Measurements from ENCODE around the gene TGFB1I1. TPM values are rescaled to one million over a fixed set of nuclear protein-coding genes. Genes with fewer than 3 reads are reported as not detected.

The TGFB1I1 gene
- total and polyA plus RNA-seq, 2 of the 4 experiments (the other 2 are of a cell fraction): 24.9 to 128 TPM

DNA sequence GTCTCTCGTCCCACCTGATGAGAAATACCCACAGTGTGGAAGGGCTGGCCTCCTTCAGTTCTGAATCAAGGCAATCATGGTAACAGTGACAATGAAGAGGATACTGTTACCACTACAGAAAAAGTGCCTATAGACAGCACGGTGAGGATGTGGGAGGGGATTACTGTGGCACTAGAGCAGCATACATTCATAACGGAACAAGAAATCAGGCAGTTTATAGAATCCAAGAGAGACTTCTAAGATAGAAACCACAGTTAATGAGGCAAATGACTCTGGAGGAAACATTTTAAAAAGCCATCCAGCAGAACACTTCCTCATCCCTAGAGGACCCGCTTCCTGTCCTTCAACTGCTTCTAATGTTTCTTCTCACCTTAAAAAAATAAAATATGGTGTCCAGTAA lies 33.5 kb downstream of the TGFB1I1 start:
- peaks cover 9% of the 10 kb centered on the region for H3K4me1 ChIP-seq (ENCODE audit: control insufficient read depth, insufficient read depth, low read length)

More for the DNA sequence above, 33.5 kb downstream of the TGFB1I1 start:
- ATAC-seq (ENCODE audit: low read depth) (no peak), DNase-seq (no peak)
- Histone ChIP-seq H3K23ac (ENCODE audit: low read depth, low read length) (no peak overlapping the region), H3K9me3 (ENCODE audit: control insufficient read depth, insufficient read depth, low read length) (no peaks in the 10 kb centered on the region), H3K9ac (ENCODE audit: low read depth, low read length) (no peak overlapping the region), H3K27me3 (ENCODE audit: control insufficient read depth, insufficient read depth, low read length) (no peaks in the 10 kb centered on the region), H3K18ac (ENCODE audit: low read depth, low read length) (no peak overlapping the region), H3K27ac (ENCODE audit: insufficient read depth, low read length) (no peak overlapping the region), H2AK9ac (replicated peaks; ENCODE audit: low read depth, low read length, poor library complexity) (no peak overlapping the region), H3K79me1 (ENCODE audit: low read depth in 1 of 2, low read length in 2 of 2) (peaks cover 22 to 77% of the 10 kb centered on the region in 2 experiments), H4K5ac (ENCODE audit: low read depth, low read length) (no peak overlapping the region), H3K56ac (ENCODE audit: extremely low read depth, insufficient read depth, low read length) (no peak overlapping the region), H2BK120ac (ENCODE audit: low read depth, low read length) (no peak overlapping the region), H3K4me3 (ENCODE audit: insufficient read depth, low read depth, low read length) (no peak overlapping the region), H2BK20ac (ENCODE audit: low read depth, low read length) (no peak overlapping the region), H3K14ac (replicated peaks; ENCODE audit: low read depth, low read length) (no peak overlapping the region), H3K4me2 (ENCODE audit: low read depth, low read length) (no peak overlapping the region), H3K9me1 (ENCODE audit: insufficient read depth, low read length) (peaks cover 18% of the 10 kb centered on the region), H4K20me1 (ENCODE audit: insufficient read depth, low read length) (peaks cover 7% of the 10 kb centered on the region; the same call in 1 of the 2 replicates), H3K36me3 (ENCODE audit: control insufficient read depth, insufficient read depth, low read length) (peaks cover 16% of the 10 kb centered on the region), H4K8ac (ENCODE audit: low read depth in 2 of 2, low read length in 2 of 2) (no peak overlapping the region), H3K4ac (ENCODE audit: low read depth, low read length) (no peak overlapping the region), H2BK15ac (ENCODE audit: low read depth, low read length) (no peak overlapping the region), H2BK5ac (ENCODE audit: low read depth, low read length, poor library complexity, severe bottlenecking) (no peak overlapping the region), H4K91ac (ENCODE audit: insufficient read depth, low read depth, low read length) (no peak overlapping the region), H2AFZ (replicated peaks; ENCODE audit: low read length, poor library complexity) (no peak overlapping the region), H2AK5ac (ENCODE audit: low read depth, low read length) (no peak overlapping the region)
- no TSS peak for BruUV-seq (replicated peaks)
- intact Hi-C loops (cut with micrococcal nuclease): loop anchor here (10.0 kb wide), 1 partner anchor 61 kb away; the partner anchor contains the start of gene ZNF843
- POLR2A ChIA-PET (ENCODE audit: unreplicated experiment): interaction anchor here (0.6 kb wide), 1 partner anchor 354 kb away, joined by 4 read pairs; no protein-coding TSS in a partner anchor
- no peak for TF ChIP-seq MAFK (IDR thresholded peaks at IDR 0.05; ENCODE audit: low read depth, low read length)
- TF ChIP-seq POLR2A (IDR thresholded peaks at IDR 0.05; ENCODE audit: low read depth, low read length): no peak
- no peak for TF ChIP-seq BHLHE40 (IDR thresholded peaks at IDR 0.05; ENCODE audit: low read depth, low read length)
- TF ChIP-seq RAD21 (IDR thresholded peaks at IDR 0.05; ENCODE audit: low read length): no peak
- TF ChIP-seq MXI1 (IDR thresholded peaks at IDR 0.05; ENCODE audit: borderline replicate concordance, low read depth, low read length): no peak
- TF ChIP-seq FOS (IDR thresholded peaks at IDR 0.05; ENCODE audit: low read depth, low read length): no peak
- no peak for TF ChIP-seq CEBPB (IDR thresholded peaks at IDR 0.05; ENCODE audit: low read depth, low read length)
- TF ChIP-seq RCOR1 (IDR thresholded peaks at IDR 0.05; ENCODE audit: insufficient replicate concordance, low read length): no peak
- no peak for TF ChIP-seq CHD1 (IDR thresholded peaks at IDR 0.05; ENCODE audit: low read depth, low read length)
- no peak for TF ChIP-seq CTCF (conservative IDR thresholded peaks at IDR 0.05; ENCODE audit: low read depth, low read length)
- no peak for TF ChIP-seq MAZ (IDR thresholded peaks at IDR 0.05; ENCODE audit: borderline replicate concordance, low read depth, low read length)
- TF ChIP-seq, protein P1, sequence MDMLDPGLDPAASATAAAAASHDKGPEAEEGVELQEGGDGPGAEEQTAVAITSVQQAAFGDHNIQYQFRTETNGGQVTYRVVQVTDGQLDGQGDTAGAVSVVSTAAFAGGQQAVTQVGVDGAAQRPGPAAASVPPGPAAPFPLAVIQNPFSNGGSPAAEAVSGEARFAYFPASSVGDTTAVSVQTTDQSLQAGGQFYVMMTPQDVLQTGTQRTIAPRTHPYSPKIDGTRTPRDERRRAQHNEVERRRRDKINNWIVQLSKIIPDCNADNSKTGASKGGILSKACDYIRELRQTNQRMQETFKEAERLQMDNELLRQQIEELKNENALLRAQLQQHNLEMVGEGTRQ (IDR thresholded peaks at IDR 0.05; ENCODE audit: low read depth, low read length): no peak
- TF ChIP-seq RFX5 (IDR thresholded peaks at IDR 0.05; ENCODE audit: low read depth, low read length): no peak
- no CpG with 5 or more reads among the region's 4 CpGs for WGBS, 2 experiments (ENCODE audit: extremely low coverage in 2 of 2, insufficient read length in 1 of 2)
- in situ Hi-C loops (cut with MboI; ENCODE audit: low sequenced_read_pairs): loop anchor here (5.0 to 25.0 kb wide), 3 partner anchors 61 to 372 kb away; partner anchors contain the start of gene ZNF843
- dilution Hi-C loops (cut with HindIII; ENCODE audit: low sequenced_read_pairs, unreplicated experiment): no loop called here
- CTCF ChIA-PET: no interaction called here
